Activated naive CD4-positive, alpha-beta T cell treated with Interleukin-2 at 50 U/mL for 16 hours (primary cell): ENCODE results near the gene RPS28.
A peak's percentile ranks its signal among the peaks of the same experiment; 100 is the strongest.
"Not testable (repeated sequence)": the region's sequence is repeated elsewhere in the genome, so short reads cannot be mapped to it uniquely, and the experiment has no call there.

Source experiments
- DNase-seq: peaks from one replicate; pipeline ENCODE4 v3.0.0-alpha.2; 2020

RPS28 gene

DNA sequence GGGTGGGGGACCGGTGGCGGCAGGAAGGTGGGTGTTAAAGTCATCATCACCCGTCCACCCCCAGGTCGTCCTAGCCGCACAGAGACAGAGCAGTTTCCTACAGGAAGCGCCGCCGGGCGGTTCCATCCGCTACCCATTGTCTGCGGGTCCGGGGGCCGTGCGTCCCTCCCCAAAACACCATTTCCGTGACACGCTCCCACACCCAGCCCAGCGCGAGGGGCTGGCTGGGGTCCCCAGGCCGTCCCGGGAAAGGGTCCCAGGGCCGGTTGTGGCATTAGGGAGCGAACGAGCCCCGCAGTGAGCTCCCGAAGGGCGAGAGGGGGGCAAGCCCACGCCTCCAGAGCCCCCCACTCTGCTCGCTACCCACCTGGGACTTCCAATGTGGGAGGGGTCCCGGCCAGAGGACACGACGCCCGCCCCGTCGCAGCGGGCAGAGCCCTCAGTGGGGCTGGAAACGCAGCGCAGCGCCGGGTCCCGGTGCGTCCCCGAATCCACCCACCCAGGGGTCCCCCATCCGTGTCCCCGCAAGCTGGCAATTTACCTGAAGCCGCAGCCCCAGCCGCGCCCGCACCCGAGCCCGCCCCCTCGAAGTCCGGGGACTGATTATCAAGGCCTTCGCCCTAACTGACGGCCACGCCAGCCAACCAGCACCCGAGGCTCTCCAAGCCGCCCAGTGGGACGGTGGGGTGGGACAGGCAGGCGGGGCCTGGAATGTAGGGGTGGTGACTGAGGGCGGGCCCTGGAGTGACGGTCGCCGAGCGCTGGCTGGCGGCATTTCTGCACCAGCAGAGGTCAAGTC, 21.6 kb downstream of the RPS28 start, which contains the start of gene KANK3:
TSS of gene KANK3 (minus strand) at position 579 of the 799 bp plus-strand sequence. CDS start 5,434 bp downstream, outside the sequence.
- DNase-seq = peak; percentile 95

DNA sequence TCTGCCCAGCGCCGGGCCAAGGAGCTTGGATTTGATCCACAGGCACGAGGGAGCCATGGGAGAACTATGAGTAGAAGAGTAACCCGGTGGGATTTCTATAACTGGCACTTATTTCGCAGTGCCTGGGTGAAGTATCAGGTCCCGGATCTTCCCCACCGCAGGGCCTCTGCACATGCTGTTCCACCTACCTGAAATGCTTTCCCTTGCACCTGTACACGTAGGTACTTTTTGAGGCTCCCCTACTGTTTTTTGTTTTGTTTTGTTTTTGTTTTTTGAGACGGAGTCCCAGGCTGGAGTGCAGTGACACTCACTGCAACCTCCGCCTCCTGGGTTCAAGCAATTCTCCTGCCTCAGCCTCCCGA, 22.2 kb downstream of the RPS28 start:
- no peak for DNase-seq

DNA sequence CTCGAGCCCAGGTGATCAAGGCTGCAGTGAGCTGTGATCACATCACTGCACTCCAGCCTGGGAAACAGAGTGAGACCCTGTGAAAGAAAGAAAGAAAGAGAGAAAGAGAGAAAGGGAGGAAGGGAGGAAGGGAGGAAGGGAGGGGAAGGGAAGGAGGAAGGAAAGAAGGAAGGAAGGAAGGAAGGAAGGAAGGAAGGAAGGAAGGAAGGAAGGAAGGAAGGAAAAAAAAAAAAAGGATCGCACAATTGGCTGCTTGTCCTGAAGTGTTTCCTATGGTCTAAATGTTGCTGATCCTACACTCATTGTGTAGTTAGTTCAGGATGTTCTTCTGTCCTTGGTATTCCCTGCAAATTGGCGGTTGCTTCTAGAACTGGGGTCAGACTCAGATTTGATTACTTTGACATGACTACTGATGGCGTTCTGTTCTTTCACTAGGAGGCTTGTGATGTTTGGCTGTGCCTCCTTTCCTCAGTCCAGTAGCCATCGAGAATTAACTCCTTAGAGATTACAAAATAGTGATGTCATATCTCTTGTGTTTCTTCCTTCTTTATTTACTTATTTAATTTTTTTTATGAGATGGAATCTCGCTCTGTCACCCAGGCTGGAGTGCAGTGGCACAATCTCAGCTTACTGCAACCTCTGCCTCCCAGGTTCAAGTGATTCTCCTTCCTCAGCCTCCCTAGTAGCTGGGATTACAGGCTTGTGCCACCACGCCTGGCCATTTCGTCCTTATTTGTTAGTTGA, 28.5 kb downstream of the RPS28 start:
- DNase-seq = not testable (repeated sequence)

DNA sequence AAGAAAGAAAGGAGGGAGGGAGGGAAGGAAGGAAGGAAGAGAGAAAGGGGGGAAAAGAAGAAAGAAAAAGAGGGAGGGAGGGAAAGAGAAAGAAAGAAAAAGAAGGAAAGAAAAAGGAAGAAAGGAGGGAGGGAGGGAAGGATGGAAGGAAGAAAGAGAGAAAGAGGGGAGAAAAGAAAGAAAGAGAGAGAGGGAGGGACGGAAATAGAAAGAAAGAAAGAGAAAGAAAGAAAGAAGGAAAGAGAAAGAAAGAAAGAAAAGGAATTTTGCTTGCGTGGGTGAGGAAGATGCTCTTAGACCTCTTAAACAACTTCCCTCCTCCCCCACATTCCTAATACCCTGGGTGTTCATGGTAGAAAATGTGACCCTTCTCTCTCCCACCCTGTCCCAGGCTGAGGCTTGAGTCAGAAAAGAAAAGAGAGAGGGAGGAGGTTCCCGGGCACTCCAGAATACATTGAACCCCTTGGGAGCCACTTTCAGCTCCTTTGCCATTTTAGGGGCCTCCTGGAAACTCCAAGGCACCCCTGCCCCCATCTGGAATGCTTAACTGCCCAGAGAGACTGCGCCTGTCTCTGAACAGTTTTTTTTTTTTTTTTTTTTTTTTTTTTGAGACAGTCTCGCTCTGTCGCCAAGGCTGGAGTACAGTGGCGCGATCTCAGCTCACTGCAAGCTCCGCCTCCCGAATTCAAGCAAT, 31.0 kb downstream of the RPS28 start:
- DNase-seq = no peak

DNA sequence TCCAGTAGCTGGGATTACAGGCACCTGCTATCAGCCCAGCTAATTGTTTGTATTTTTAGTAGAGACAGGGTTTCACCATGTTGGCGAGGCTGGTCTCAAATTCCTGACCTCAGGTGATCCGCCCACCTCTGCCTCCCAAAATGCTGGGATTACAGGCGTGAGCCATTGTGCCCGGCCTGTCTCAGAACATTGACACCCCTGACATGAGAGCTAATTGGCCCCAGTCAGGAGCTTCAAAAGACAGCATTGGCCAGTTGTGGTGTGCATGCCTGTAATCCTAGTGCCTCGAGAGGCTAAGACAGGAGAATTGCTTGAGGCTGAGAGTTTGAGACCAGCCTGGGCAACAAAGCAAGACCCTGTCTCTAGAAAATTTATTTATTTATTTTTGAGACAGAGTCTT, 31.5 kb downstream of the RPS28 start:
- not testable (repeated sequence) for DNase-seq

DNA sequence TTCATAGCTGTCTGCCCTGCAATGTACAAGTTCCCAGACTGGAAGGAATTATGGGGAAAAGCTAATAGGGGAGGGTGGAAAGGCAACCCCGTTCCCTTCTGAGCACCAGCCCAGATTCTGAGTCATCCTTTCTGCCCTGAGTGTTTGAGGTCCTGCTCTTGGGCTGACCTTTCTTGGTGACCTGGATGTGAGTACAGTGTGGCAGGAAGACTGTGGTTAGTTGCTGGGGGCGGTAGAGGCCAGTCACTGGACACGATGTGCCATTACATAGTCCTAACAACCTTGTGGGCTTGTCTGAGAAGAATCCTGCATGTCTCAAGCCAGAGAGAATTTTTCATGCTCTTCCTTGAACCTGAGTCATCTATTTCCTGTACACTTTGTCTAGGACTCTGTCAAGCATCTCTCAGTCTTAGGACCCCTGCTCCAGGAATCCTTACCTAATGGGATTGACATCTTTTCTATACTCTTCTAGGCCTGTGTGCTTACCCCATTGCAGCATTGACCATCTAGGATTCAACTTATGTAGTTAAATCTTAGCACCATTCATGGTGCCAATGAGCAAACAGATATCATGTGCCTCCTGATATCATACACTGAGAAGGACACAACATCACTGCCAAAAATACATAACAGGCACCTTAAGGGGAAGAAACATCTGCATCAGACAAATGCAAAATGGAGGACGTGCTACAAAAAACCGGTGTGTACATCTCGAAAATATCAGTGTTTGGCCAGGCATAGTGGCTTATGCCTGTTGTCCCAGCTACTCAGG, 34.5 kb downstream of the RPS28 start:
- DNase-seq = no peak

DNA sequence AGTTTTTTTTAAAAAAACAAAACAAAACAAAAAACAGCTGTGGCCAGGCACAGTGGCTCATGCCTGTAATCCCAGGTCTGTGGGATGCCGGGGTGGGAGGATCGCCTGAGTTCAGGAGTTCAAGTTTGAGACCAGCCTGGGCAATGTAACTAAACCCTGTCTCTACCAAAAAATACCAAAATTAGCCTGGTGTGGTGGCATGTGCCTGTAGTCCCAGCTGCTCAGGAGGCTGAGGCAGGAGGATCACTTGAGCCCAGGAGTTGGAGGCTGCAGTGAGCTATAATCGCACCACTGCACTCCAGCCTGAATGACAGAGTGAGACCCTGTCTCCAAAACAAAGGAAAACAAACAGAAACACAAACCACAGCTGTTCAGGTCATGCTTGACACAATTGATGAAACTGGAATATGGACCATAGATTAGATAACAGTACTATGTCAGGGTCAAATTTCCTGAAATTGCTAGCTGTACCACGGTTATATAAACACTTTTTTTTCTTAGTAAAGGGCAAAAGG, 35.8 kb downstream of the RPS28 start:
- no peak for DNase-seq

DNA sequence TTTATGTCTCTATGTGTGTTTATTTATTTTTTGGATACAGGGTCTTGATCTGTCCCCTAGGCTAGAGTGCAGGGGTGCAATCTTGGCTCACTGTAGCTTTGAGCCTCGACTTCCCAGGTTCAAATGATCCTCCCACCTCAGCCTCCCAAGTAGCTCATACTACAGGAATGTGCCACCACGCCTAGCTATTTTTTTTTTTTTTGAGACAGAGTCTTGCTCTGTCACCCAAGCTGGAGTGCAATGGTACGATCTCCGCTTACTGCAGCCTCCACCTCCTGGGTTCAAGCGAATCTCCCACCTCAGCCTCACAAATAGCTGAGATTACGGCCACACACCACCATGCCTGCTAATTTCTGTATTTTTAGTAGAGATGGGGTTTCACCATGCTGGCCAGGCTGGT, 37.7 kb downstream of the RPS28 start:
- no peak for DNase-seq

DNA sequence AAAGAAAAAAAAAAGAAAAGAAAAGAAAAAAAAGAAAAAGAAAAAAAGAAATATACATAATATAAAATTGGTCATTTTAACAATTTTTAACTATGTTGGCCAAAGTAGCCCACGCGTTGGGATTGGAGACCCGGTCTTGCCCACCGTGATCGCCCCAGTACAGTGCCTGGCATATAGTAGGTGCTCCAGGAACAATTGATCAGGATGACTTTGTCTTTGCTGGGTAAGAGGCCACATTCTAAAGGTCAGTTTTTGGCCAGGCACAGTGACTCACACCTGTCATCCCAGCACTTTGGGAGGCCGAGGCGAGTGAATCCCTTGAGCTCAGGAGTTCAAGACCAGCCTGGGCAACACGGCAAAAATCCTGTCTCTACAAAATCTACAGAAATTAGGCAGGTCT, 38.9 kb downstream of the RPS28 start:
- no peak for DNase-seq

DNA sequence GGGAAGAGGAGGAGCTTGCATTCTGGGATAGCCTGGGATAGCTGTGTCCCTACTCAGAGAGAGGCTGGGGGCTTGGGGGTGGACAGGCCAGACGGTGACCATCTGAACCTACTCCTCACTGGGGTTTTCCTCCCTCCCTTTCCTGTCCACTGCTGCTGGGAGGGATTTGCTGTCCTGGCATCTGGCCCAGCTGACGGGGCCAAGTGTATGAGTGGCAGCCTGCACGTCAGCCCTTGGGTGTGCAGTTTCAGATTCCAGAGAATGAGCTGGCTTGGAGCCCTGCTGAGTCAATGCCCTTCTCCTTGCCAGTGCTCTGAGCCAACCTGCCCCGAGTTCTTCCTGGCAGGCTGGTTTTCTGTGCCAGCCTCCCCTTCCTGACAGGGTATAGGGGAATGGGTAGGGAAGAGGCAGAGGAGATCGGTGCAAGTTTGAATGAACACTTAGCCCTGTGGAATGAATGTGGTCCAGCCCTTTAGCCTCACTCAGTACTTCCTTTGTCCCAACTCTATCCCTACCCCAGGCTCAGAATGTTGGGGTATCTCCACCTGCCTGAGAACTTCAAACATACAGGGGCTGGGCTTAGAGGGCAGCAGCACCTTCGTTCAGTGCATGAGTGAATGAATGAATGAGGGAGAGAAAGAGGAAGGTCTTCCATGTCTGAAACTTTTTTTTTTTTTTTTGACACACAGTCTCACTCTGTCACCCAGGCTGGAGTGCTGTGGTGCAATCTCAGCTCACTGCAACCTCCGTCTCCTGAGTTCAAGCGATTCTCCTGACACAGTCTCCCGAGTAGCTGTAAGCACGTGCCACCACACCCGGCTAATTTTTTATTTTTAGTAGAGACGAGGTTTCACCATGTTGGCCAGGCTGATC, 40.9 kb downstream of the RPS28 start:
- no peak for DNase-seq

DNA sequence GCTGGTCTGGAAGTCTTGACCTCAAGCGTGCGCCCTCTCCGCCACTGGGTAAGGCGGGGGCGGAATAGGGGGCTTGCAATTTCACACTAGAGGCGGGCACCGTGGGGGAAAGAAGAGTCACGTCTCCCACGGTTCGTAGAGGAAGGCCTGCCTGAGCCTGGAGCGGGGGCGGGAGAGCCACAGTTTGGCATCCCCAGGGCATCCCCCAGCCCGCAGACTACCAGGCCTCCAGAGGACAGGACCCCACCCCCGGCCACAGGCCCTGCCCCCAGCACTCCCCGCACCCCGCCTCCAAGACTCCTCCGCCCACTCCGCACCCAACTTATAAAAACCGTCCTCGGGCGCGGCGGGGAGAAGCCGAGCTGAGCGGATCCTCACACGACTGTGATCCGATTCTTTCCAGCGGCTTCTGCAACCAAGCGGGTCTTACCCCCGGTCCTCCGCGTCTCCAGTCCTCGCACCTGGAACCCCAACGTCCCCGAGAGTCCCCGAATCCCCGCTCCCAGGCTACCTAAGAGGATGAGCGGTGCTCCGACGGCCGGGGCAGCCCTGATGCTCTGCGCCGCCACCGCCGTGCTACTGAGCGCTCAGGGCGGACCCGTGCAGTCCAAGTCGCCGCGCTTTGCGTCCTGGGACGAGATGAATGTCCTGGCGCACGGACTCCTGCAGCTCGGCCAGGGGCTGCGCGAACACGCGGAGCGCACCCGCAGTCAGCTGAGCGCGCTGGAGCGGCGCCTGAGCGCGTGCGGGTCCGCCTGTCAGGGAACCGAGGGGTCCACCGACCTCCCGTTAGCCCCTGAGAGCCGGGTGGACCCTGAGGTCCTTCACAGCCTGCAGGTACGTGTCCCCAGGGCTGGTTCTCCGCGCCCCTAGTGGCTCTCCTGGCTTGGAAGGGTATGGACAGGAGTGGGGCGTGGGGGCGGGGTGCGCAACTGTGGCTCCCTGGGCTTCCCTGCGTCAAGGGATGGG, 42.8 kb downstream of the RPS28 start, which contains the start of gene ANGPTL4:
TSS of gene ANGPTL4 (plus strand) at position 353 of the 969 bp plus-strand sequence. CDS start at position 520, 167 bp downstream.
- DNase-seq = peak; percentile 64

DNA sequence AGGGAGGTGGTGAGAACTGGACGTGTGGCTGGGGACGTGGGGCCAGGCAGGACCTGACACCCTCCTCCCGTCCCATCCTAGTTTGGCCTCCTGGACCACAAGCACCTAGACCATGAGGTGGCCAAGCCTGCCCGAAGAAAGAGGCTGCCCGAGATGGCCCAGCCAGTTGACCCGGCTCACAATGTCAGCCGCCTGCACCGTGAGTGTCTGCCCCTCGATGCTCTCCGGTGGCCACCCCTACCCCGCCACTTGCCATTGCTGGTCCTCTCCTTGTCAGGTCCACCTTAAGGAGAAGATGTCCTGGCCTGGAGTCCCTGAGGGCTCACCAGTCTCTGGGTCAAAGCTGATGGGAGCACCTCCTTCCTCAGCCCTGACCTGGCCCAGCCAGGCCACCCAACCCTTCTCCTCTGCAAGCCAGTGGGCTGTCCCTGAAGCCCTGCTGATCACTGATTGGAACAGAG, 44.9 kb downstream of the RPS28 start:
- no peak for DNase-seq

DNA sequence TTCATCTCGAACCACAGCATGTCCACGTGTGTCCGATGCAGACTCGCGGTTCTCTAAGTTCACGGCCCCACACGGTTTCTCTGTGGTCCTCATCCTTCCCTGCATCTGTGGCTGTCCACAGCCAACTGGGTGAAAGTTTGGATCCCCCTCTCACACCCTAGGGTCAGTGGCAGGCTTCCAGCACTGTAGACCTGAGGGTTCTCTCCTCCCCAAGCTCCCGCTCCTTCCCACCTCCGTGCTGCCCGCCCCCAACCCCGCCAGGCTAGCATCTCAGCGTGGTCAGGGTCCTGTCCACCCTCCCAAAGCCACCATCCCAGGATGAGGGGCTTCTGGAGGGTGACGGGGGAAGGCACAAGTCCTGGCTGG, 45.6 kb downstream of the RPS28 start:
- no peak for DNase-seq

DNA sequence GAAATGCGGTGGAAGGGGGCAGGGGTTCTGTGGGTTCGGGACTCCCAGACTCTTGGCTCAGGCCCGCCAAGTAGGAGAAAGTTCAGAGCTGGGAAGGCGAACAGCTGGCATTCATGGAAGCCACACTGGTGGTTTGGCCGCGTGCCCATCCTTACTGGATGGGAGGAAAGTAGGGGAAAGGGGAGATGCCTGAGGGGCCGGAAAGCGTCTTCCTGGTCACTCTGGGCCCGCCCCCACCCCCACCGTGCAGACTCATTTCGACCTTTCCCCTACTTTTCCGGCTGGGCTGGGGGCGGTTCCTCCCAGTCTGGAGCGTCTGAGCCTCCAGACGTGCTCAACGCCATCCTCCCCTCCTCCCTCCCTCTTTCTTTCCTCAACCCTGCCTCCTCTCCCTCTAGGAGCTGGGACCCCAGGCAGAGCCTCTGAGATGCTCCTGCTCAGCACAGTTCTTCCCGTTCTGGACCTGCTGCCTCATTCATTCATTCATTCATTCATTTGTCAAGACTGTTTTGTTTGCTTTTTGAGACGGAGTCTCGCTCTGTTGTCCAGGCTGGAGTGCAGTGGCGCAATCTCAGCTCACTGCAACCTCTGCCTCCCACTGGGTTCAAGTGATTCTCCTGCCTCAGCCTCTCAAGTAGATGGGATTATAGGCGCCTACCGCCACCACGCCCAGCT, 46.2 kb downstream of the RPS28 start:
- no peak for DNase-seq

DNA sequence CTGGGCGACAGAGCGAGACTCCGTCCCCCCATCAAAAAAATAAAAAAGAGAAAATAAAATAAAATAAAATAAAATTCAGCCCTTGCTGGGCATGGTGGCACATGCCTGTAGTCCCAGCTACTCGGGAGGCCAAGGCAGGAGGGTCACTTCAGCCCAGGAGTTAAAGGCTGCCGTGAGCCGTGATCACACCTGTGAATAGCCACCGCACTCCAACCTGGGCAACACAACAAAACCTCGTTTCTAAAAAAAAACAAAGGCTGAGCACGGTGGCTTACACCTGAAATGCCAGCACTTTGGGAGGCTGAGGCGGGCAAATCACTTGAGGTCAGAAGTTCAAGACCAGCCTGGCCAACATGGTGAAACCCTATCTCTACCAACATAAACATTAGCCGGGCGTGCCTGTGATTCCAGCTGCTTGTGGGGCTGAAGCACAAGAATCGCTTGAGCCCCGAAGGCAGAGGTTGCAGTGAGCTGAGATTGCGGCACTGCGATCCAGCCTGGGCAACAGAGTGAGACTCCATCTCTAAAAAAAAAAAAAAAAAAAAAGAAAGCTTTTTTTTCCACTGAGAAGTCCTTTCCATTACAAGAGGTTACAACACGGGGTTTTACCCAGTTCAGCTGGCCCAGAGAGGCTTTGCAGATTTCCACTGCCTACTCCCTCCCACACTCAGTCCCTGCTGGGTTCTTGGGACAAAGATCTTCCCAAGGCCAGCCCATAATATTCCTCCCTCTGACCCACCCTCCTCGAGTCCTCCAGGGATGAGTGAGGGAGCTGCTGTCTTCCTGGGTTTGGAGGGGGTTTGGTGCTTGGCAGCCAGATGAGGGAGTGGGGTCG, 49.1 kb downstream of the RPS28 start:
- no peak for DNase-seq

DNA sequence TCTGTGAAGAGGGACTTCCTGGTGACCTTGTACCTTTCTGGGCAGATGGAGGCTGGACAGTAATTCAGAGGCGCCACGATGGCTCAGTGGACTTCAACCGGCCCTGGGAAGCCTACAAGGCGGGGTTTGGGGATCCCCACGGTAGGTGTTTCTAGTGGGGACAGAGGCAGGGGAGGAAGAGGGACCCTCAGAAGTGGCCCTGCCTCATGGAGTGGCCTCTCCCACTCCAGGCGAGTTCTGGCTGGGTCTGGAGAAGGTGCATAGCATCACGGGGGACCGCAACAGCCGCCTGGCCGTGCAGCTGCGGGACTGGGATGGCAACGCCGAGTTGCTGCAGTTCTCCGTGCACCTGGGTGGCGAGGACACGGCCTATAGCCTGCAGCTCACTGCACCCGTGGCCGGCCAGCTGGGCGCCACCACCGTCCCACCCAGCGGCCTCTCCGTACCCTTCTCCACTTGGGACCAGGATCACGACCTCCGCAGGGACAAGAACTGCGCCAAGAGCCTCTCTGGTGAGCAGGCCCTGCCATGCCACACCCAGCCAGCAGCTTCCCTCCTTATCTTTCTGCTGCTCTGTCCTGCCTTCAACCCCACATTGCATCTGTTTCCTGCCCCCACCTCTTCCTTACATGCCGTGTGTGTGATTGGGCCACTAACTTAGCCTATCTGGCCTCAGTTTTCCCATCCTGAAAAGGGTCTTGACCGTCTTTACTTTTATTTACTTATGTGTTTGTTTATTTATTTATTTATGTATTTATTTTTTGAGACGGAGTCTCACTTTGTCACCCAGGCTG, 49.9 kb downstream of the RPS28 start:
- no peak for DNase-seq
